Measurements from ENCODE around the gene GALNT17. TPM values are rescaled to one million over a fixed set of nuclear protein-coding genes. Genes with fewer than 3 reads are reported as not detected.

The GALNT17 gene
- total RNA-seq, 1 experiment from 2014 or later, result not detected

- H3K4me3 ChIP-seq (ENCODE audit: low read depth in 2 of 2, low read length in 2 of 2), result no peak overlapping the region
- no peaks in the 10 kb centered on the region for H3K4me1 ChIP-seq (ENCODE audit: control insufficient read depth, insufficient read depth, low read length)
- ChIA-PET POLR2A (no interaction called here), CTCF (no interaction called here)
- DNase-seq (ENCODE audit: low read depth, low spot score), result no peak
- ATAC-seq, result no peak
- no TSS peak for BruUV-seq (replicated peaks)
- no peaks in the 10 kb centered on the region for H3K36me3 ChIP-seq (ENCODE audit: control insufficient read depth, insufficient read depth, low read length)
- TF ChIP-seq, protein P1, sequence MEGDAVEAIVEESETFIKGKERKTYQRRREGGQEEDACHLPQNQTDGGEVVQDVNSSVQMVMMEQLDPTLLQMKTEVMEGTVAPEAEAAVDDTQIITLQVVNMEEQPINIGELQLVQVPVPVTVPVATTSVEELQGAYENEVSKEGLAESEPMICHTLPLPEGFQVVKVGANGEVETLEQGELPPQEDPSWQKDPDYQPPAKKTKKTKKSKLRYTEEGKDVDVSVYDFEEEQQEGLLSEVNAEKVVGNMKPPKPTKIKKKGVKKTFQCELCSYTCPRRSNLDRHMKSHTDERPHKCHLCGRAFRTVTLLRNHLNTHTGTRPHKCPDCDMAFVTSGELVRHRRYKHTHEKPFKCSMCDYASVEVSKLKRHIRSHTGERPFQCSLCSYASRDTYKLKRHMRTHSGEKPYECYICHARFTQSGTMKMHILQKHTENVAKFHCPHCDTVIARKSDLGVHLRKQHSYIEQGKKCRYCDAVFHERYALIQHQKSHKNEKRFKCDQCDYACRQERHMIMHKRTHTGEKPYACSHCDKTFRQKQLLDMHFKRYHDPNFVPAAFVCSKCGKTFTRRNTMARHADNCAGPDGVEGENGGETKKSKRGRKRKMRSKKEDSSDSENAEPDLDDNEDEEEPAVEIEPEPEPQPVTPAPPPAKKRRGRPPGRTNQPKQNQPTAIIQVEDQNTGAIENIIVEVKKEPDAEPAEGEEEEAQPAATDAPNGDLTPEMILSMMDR (IDR thresholded peaks at IDR 0.05), result no peak
- TF ChIP-seq SIN3A (IDR thresholded peaks at IDR 0.05; ENCODE audit: borderline replicate concordance, insufficient read depth, low read depth, low read length) (no peak), REST (IDR thresholded peaks at IDR 0.05; ENCODE audit: insufficient read depth in 1 of 2, low read depth in 2 of 2, low read length in 1 of 2) (no peak), TCF7L2 (IDR thresholded peaks at IDR 0.05; ENCODE audit: low read depth, low read length) (no peak), POLR2AphosphoS5 (IDR thresholded peaks at IDR 0.05; ENCODE audit: low read depth, low read length) (no peak)
- H3K27me3 ChIP-seq (ENCODE audit: control insufficient read depth, insufficient read depth, low read length), result no peaks in the 10 kb centered on the region
- no peak overlapping the region for H3K27ac ChIP-seq (ENCODE audit: low read length)
- no peaks in the 10 kb centered on the region for H3K9me3 ChIP-seq (ENCODE audit: control insufficient read depth, insufficient read depth, low read depth, low read length)
- intact Hi-C loops (cut with micrococcal nuclease; ENCODE audit: unreplicated experiment) (no loop called here), in situ Hi-C loops (cut with HindIII; ENCODE audit: low pct_unique_long_range_greater_than_20kb, low sequenced_read_pairs) (no loop called here)
Measured at GRCh38 chr7:71486414-71486813, 354.5 kb downstream of the GALNT17 start.

GRCh38 chr7:71486856-71487628, 355.1 kb downstream of the GALNT17 start:
- H3K27ac ChIP-seq (ENCODE audit: low read length), result no peak overlapping the region
- DNase-seq (ENCODE audit: low read depth, low spot score) (no peak), ATAC-seq (no peak)
- no peaks in the 10 kb centered on the region for H3K4me1 ChIP-seq (ENCODE audit: control insufficient read depth, insufficient read depth, low read length)
- no peak overlapping the region for H3K4me3 ChIP-seq (ENCODE audit: low read depth in 2 of 2, low read length in 2 of 2)
- H3K27me3 ChIP-seq (ENCODE audit: control insufficient read depth, insufficient read depth, low read length), result no peaks in the 10 kb centered on the region
- intact Hi-C loops (cut with micrococcal nuclease; ENCODE audit: unreplicated experiment) (no loop called here), in situ Hi-C loops (cut with HindIII; ENCODE audit: low pct_unique_long_range_greater_than_20kb, low sequenced_read_pairs) (no loop called here)
- BruUV-seq (replicated peaks), result no TSS peak
- H3K36me3 ChIP-seq (ENCODE audit: control insufficient read depth, insufficient read depth, low read length), result no peaks in the 10 kb centered on the region
- CTCF ChIA-PET, result no interaction called here
- TF ChIP-seq, protein P1 (IDR thresholded peaks at IDR 0.05), result no peak
- TF ChIP-seq REST (IDR thresholded peaks at IDR 0.05; ENCODE audit: insufficient read depth in 1 of 2, low read depth in 2 of 2, low read length in 1 of 2), result no peak
- TF ChIP-seq TCF7L2 (IDR thresholded peaks at IDR 0.05; ENCODE audit: low read depth, low read length), result no peak
- TF ChIP-seq POLR2AphosphoS5 (IDR thresholded peaks at IDR 0.05; ENCODE audit: low read depth, low read length), result no peak
- TF ChIP-seq SIN3A (IDR thresholded peaks at IDR 0.05; ENCODE audit: borderline replicate concordance, insufficient read depth, low read depth, low read length), result no peak
- H3K9me3 ChIP-seq (ENCODE audit: control insufficient read depth, insufficient read depth, low read depth, low read length), result no peaks in the 10 kb centered on the region
- POLR2A ChIA-PET, result no interaction called here
